ENCODE data around the gene SDHB.
A peak's percentile ranks its signal among the peaks of the same experiment; 100 is the strongest.

The SDHB gene

GRCh38 chr1:17095141-17095540 lies 41.3 kb upstream of the SDHB start:
- no peak overlapping the region for H3K4ac ChIP-seq (ENCODE audit: low read depth in 1 of 2, low read length in 2 of 2)
- no peak overlapping the region for H3K27ac ChIP-seq (ENCODE audit: low read length, poor library complexity, severe bottlenecking)
- DNase-seq, result no peak
- 57% methylated on average over 4 of the region's 4 CpGs for WGBS
- H2BK120ac ChIP-seq (ENCODE audit: low read depth, low read length), result no peak overlapping the region
- no peak overlapping the region for H3K4me3 ChIP-seq (ENCODE audit: insufficient read depth in 1 of 2, low read depth in 1 of 2, low read length in 2 of 2)
- peaks cover 0 to 69% of the 10 kb centered on the region in 2 experiments for H3K27me3 ChIP-seq (ENCODE audit: control insufficient read depth in 1 of 2, insufficient read depth in 1 of 2, low read length in 2 of 2)
- no peak overlapping the region for H4K91ac ChIP-seq (ENCODE audit: low read length)
- no peak overlapping the region for H2AK5ac ChIP-seq (ENCODE audit: low read length, severe bottlenecking)
- H3K9me3 ChIP-seq (ENCODE audit: control insufficient read depth, low read length), result no peaks in the 10 kb centered on the region
- H3K18ac ChIP-seq (ENCODE audit: low read depth in 1 of 2, low read length in 2 of 2), result no peak overlapping the region
- no peak overlapping the region for H2AFZ ChIP-seq (ENCODE audit: low read depth, low read length)
- H3K4me2 ChIP-seq (ENCODE audit: low read length, poor library complexity, severe bottlenecking), result no peak overlapping the region
- peaks cover 0 to 81% of the 10 kb centered on the region in 2 experiments for H3K36me3 ChIP-seq (ENCODE audit: control insufficient read depth in 1 of 2, insufficient read depth in 2 of 2, low read depth in 1 of 2, low read length in 2 of 2)
- no peak overlapping the region for H3K23ac ChIP-seq (ENCODE audit: low read length in 2 of 2)
- H3K14ac ChIP-seq (ENCODE audit: low read length in 2 of 2), result no peak overlapping the region
- no peaks in the 10 kb centered on the region for H3K79me1 ChIP-seq (replicated peaks; ENCODE audit: low read length, poor library complexity, severe bottlenecking)
- no peak overlapping the region for H2BK5ac ChIP-seq (ENCODE audit: low read depth, low read length, poor library complexity, severe bottlenecking)
- no peak overlapping the region for H4K8ac ChIP-seq (ENCODE audit: low read length)
- H2BK15ac ChIP-seq (ENCODE audit: low read depth, poor library complexity, severe bottlenecking), result no peak overlapping the region
- peaks cover 36% of the 10 kb centered on the region for H3K4me1 ChIP-seq (ENCODE audit: control insufficient read depth, insufficient read depth, low read depth, low read length)
- H3K9ac ChIP-seq (ENCODE audit: low read length), result no peak overlapping the region
- H2BK12ac ChIP-seq (ENCODE audit: low read length in 2 of 2), result no peak overlapping the region

- DNase-seq, result peak; percentile 19
- H3K4me1 ChIP-seq (ENCODE audit: control insufficient read depth, insufficient read depth, low read depth, low read length), result peaks cover 36% of the 10 kb centered on the region
- H3K14ac ChIP-seq (ENCODE audit: low read length in 2 of 2), result no peak overlapping the region
- no peak overlapping the region for H3K4me2 ChIP-seq (ENCODE audit: low read length, poor library complexity, severe bottlenecking)
- H3K4me3 ChIP-seq (ENCODE audit: insufficient read depth in 1 of 2, low read depth in 1 of 2, low read length in 2 of 2), result no peak overlapping the region
- H3K79me1 ChIP-seq (replicated peaks; ENCODE audit: low read length, poor library complexity, severe bottlenecking), result no peaks in the 10 kb centered on the region
- no peak overlapping the region for H2BK120ac ChIP-seq (ENCODE audit: low read depth, low read length)
- H2AFZ ChIP-seq (ENCODE audit: low read depth, low read length), result no peak overlapping the region
- H2BK5ac ChIP-seq (ENCODE audit: low read depth, low read length, poor library complexity, severe bottlenecking), result no peak overlapping the region
- peaks cover 0 to 82% of the 10 kb centered on the region in 2 experiments for H3K36me3 ChIP-seq (ENCODE audit: control insufficient read depth in 1 of 2, insufficient read depth in 2 of 2, low read depth in 1 of 2, low read length in 2 of 2)
- peak overlapping the region; percentile 6 for H3K27ac ChIP-seq (ENCODE audit: low read length, poor library complexity, severe bottlenecking)
- H3K9me3 ChIP-seq (ENCODE audit: control insufficient read depth, low read length), result no peaks in the 10 kb centered on the region
- no peak overlapping the region for H4K91ac ChIP-seq (ENCODE audit: low read length)
- H2AK5ac ChIP-seq (ENCODE audit: low read length, severe bottlenecking), result no peak overlapping the region
- H3K9ac ChIP-seq (ENCODE audit: low read length), result no peak overlapping the region
- H2BK15ac ChIP-seq (ENCODE audit: low read depth, poor library complexity, severe bottlenecking), result no peak overlapping the region
- H2BK12ac ChIP-seq (ENCODE audit: low read length in 2 of 2), result no peak overlapping the region
- H4K8ac ChIP-seq (ENCODE audit: low read length), result no peak overlapping the region
- WGBS, result 52% methylated on average over 4 of the region's 5 CpGs
- H3K4ac ChIP-seq (ENCODE audit: low read depth in 1 of 2, low read length in 2 of 2), result no peak overlapping the region
- H3K23ac ChIP-seq (ENCODE audit: low read length in 2 of 2), result no peak overlapping the region
- H3K27me3 ChIP-seq (ENCODE audit: control insufficient read depth in 1 of 2, insufficient read depth in 1 of 2, low read length in 2 of 2), result peaks cover 0 to 69% of the 10 kb centered on the region in 2 experiments
- H3K18ac ChIP-seq (ENCODE audit: low read depth in 1 of 2, low read length in 2 of 2), result no peak overlapping the region
These were observed 40.8 kb upstream of the SDHB start for GRCh38 chr1:17094664-17095063.

DNA sequence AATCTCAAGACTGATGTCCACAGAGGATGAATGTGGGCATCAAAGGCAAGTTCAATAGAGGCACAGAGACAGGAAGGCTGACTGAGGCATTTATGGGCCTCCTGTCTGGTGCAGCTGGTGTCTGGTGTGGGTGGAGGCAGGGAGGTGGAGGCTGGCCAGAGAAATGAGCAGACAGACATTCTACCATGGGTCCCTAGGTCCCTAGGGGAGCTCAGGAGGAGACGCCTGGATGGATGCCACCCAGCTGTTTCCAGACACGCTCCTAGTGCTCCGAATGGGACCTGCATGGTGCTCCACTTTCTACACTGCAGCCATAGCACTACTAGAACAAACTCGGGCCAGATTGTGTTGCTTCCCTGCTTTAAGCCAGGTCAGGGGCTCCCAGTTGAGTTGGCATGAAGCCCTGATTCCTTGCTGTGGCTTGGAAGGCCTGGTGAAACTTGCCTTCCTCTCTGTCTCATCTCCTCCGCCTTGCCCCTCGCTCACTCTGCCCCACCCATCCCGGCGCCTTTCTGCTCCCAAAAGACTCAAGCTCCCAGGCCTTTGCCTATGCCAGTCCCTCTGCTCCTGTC lies 40.1 kb upstream of the SDHB start:
- Histone ChIP-seq H2BK15ac (ENCODE audit: low read depth, poor library complexity, severe bottlenecking) (no peak overlapping the region), H2BK12ac (ENCODE audit: low read length in 2 of 2) (no peak overlapping the region), H3K4me3 (ENCODE audit: insufficient read depth in 1 of 2, low read depth in 1 of 2, low read length in 2 of 2) (no peak overlapping the region), H2BK5ac (ENCODE audit: low read depth, low read length, poor library complexity, severe bottlenecking) (no peak overlapping the region), H3K79me1 (replicated peaks; ENCODE audit: low read length, poor library complexity, severe bottlenecking) (no peaks in the 10 kb centered on the region), H3K36me3 (ENCODE audit: control insufficient read depth in 1 of 2, insufficient read depth in 2 of 2, low read depth in 1 of 2, low read length in 2 of 2) (peaks cover 0 to 82% of the 10 kb centered on the region in 2 experiments), H3K23ac (ENCODE audit: low read length in 2 of 2) (no peak overlapping the region), H3K14ac (ENCODE audit: low read length in 2 of 2) (no peak overlapping the region), H3K9ac (ENCODE audit: low read length) (no peak overlapping the region), H4K91ac (ENCODE audit: low read length) (no peak overlapping the region), H2AFZ (ENCODE audit: low read depth, low read length) (no peak overlapping the region), H2BK120ac (ENCODE audit: low read depth, low read length) (no peak overlapping the region), H3K4me1 (ENCODE audit: control insufficient read depth, insufficient read depth, low read depth, low read length) (peaks cover 36% of the 10 kb centered on the region), H3K27ac (ENCODE audit: low read length, poor library complexity, severe bottlenecking) (no peak overlapping the region), H3K9me3 (ENCODE audit: control insufficient read depth, low read length) (no peaks in the 10 kb centered on the region), H3K4me2 (ENCODE audit: low read length, poor library complexity, severe bottlenecking) (no peak overlapping the region), H3K18ac (ENCODE audit: low read depth in 1 of 2, low read length in 2 of 2) (no peak overlapping the region), H3K4ac (ENCODE audit: low read depth in 1 of 2, low read length in 2 of 2) (no peak overlapping the region), H4K8ac (ENCODE audit: low read length) (no peak overlapping the region), H3K27me3 (ENCODE audit: control insufficient read depth in 1 of 2, insufficient read depth in 1 of 2, low read length in 2 of 2) (peaks cover 0 to 69% of the 10 kb centered on the region in 2 experiments), H2AK5ac (ENCODE audit: low read length, severe bottlenecking) (no peak overlapping the region)
- no peak for DNase-seq
- 85% methylated on average over 8 of the region's 8 CpGs for WGBS

GRCh38 chr1:17091252-17091651 lies 37.4 kb upstream of the SDHB start:
- Histone ChIP-seq H3K9me3 (ENCODE audit: control insufficient read depth, low read length) (no peaks in the 10 kb centered on the region), H3K9ac (ENCODE audit: low read length) (no peak overlapping the region), H3K18ac (ENCODE audit: low read depth in 1 of 2, low read length in 2 of 2) (no peak overlapping the region), H3K4me2 (ENCODE audit: low read length, poor library complexity, severe bottlenecking) (no peak overlapping the region), H3K4me1 (ENCODE audit: control insufficient read depth, insufficient read depth, low read depth, low read length) (peaks cover 25% of the 10 kb centered on the region), H3K27me3 (ENCODE audit: control insufficient read depth in 1 of 2, insufficient read depth in 1 of 2, low read length in 2 of 2) (peaks cover 0 to 63% of the 10 kb centered on the region in 2 experiments), H2BK15ac (ENCODE audit: low read depth, poor library complexity, severe bottlenecking) (no peak overlapping the region), H3K27ac (ENCODE audit: low read length, poor library complexity, severe bottlenecking) (no peak overlapping the region), H2BK12ac (ENCODE audit: low read length in 2 of 2) (no peak overlapping the region), H4K8ac (ENCODE audit: low read length) (no peak overlapping the region), H2BK120ac (ENCODE audit: low read depth, low read length) (no peak overlapping the region), H3K79me1 (replicated peaks; ENCODE audit: low read length, poor library complexity, severe bottlenecking) (no peaks in the 10 kb centered on the region), H2BK5ac (ENCODE audit: low read depth, low read length, poor library complexity, severe bottlenecking) (no peak overlapping the region), H3K36me3 (ENCODE audit: control insufficient read depth in 1 of 2, insufficient read depth in 2 of 2, low read depth in 1 of 2, low read length in 2 of 2) (peaks cover 0 to 70% of the 10 kb centered on the region in 2 experiments), H3K14ac (ENCODE audit: low read length in 2 of 2) (no peak overlapping the region), H2AFZ (ENCODE audit: low read depth, low read length) (no peak overlapping the region), H3K23ac (ENCODE audit: low read length in 2 of 2) (no peak overlapping the region), H3K4ac (ENCODE audit: low read depth in 1 of 2, low read length in 2 of 2) (no peak overlapping the region), H3K4me3 (ENCODE audit: insufficient read depth in 1 of 2, low read depth in 1 of 2, low read length in 2 of 2) (no peak overlapping the region), H4K91ac (ENCODE audit: low read length) (no peak overlapping the region), H2AK5ac (ENCODE audit: low read length, severe bottlenecking) (peak overlapping the region; percentile 34)
- DNase-seq, result no peak
- 83% methylated on average over 7 of the region's 7 CpGs for WGBS

All from mesenchymal stem cell (in vitro differentiated cells and primary cell).